CD4-positive, alpha-beta T cell (primary cell): ENCODE results near the gene ALDOA. TPM values are rescaled to one million over a fixed set of nuclear protein-coding genes. Genes with fewer than 3 reads are reported as not detected.

Experiments used
- ATAC-seq: fragments of 200-7000 bp; cut with Tn5 transposase; one replicate; pipeline ENCODE4 v1.10.0; 2022; ENCODE audit warnings: mild to moderate bottlenecking; ENCODE audit not compliant: poor library complexity
- CTCF ChIA-PET: fragments of 350-600 bp; sonication (Branson Sonifier 250); formaldehyde crosslinking; loops from one replicate; lab custom pipeline; 2021; ENCODE audit warnings: antibody characterized with exemption, inconsistent platforms; lab: Charles Lee
- POLR2A ChIA-PET: fragments of 350-600 bp; sonication (Branson Sonifier 250); formaldehyde crosslinking; loops from one replicate; lab custom pipeline; 2021; ENCODE audit warnings: antibody characterized with exemption, inconsistent platforms; lab: Charles Lee
- DNase-seq, 14 experiments: peaks; one replicate each; pipeline ENCODE4 v3.0.0-alpha.2; 2013 to 2020; ENCODE audit warnings: mixed read lengths in 2 of 14
- H3K27ac ChIP-seq, 2 donors: one replicate each; pipeline versions ENCODE4 v1.5.1 to v1.7.0; 2013; ENCODE audit warnings: low read length in 2 of 2, low read depth in 1 of 2, mild to moderate bottlenecking in 1 of 2
- H3K27me3 ChIP-seq, 2 experiments: 1 replicate in 1 of 2; 2 replicates in 1 of 2; pipeline versions ENCODE4 v1.6.1 to v1.7.0; 2013; ENCODE audit warnings: low read length in 2 of 2, control low read depth in 1 of 2, mild to moderate bottlenecking in 1 of 2, moderate library complexity in 1 of 2; ENCODE audit not compliant: insufficient read depth in 2 of 2, control insufficient read depth in 1 of 2
- H3K36me3 ChIP-seq: one replicate; pipeline ENCODE4 v1.6.1; 2013; ENCODE audit warnings: low read length, control low read depth; ENCODE audit not compliant: insufficient read depth
- H3K4me1 ChIP-seq: one replicate; pipeline ENCODE4 v1.6.1; 2013; ENCODE audit warnings: low read length, control low read depth; ENCODE audit not compliant: insufficient read depth
- H3K4me3 ChIP-seq: one replicate; pipeline ENCODE4 v1.5.1; 2013; ENCODE audit warnings: mild to moderate bottlenecking, low read length, moderate library complexity
- H3K9me3 ChIP-seq, 2 experiments: 1 replicate in 1 of 2; 2 replicates in 1 of 2; pipeline versions ENCODE4 v1.6.1 to v1.7.0; 2013; ENCODE audit warnings: low read length in 2 of 2, mild to moderate bottlenecking in 2 of 2, control low read depth in 1 of 2, moderate library complexity in 1 of 2; ENCODE audit not compliant: control insufficient read depth in 1 of 2, insufficient read depth in 1 of 2
- H3K27ac Mint-ChIP-seq: one replicate; pipeline ENCODE4 v1.8.0; 2020; ENCODE audit warnings: mixed read lengths
- H3K27me3 Mint-ChIP-seq: one replicate; pipeline ENCODE4 v1.8.0; 2021; ENCODE audit warnings: mixed read lengths
- H3K36me3 Mint-ChIP-seq: one replicate; pipeline ENCODE4 v1.8.0; 2021; ENCODE audit warnings: low read depth, mixed read lengths
- H3K4me1 Mint-ChIP-seq: one replicate; pipeline ENCODE4 v1.8.0; 2021; ENCODE audit warnings: low read depth, mixed read lengths
- H3K4me3 Mint-ChIP-seq: one replicate; pipeline ENCODE4 v1.8.0; 2020; ENCODE audit warnings: mild to moderate bottlenecking, mixed read lengths
- H3K9me3 Mint-ChIP-seq: one replicate; pipeline ENCODE4 v1.8.0; 2020; ENCODE audit warnings: mixed read lengths
- intact Hi-C, 2 experiments: fragments of 100-400 bp; cut with DNase I in 1 of 2; cut with micrococcal nuclease in 1 of 2; formaldehyde crosslinking; loops; one replicate each; pipeline versions ENCODE4 v1.15.1 to v1.9.0; 2023 to 2025; cut with DNase I, micrococcal nuclease
- total RNA-seq, 174 experiments: library from RNA in 2 of 174; stranded (reverse) in 2 of 174; gene quantifications; one replicate each; pipeline ENCODE4 v1.2.3 and lab custom pipeline; 2021 to 2026
- TF ChIP-seq, protein P1 (sequence below): fragments of 200-600 bp; IDR thresholded peaks from one replicate; pipeline ENCODE4 v1.8.0; 2022; ENCODE audit warnings: antibody characterized with exemption, mild to moderate bottlenecking

ALDOA gene
- total RNA-seq, 2 experiments from 2014 or later = 390 to 396 TPM

GRCh38 chr16:30079480-30079879 is 13.9 kb downstream of the ALDOA start:
- H3K4me3 ChIP-seq = no peak overlapping the region
- H3K27me3 ChIP-seq = no peaks in the 10 kb centered on the region
- H3K9me3 Mint-ChIP-seq = no peaks in the 10 kb centered on the region
- TF ChIP-seq, protein P1, sequence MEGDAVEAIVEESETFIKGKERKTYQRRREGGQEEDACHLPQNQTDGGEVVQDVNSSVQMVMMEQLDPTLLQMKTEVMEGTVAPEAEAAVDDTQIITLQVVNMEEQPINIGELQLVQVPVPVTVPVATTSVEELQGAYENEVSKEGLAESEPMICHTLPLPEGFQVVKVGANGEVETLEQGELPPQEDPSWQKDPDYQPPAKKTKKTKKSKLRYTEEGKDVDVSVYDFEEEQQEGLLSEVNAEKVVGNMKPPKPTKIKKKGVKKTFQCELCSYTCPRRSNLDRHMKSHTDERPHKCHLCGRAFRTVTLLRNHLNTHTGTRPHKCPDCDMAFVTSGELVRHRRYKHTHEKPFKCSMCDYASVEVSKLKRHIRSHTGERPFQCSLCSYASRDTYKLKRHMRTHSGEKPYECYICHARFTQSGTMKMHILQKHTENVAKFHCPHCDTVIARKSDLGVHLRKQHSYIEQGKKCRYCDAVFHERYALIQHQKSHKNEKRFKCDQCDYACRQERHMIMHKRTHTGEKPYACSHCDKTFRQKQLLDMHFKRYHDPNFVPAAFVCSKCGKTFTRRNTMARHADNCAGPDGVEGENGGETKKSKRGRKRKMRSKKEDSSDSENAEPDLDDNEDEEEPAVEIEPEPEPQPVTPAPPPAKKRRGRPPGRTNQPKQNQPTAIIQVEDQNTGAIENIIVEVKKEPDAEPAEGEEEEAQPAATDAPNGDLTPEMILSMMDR = no peak
- H3K4me1 Mint-ChIP-seq = peaks cover 39% of the 10 kb centered on the region
- ChIA-PET POLR2A (interaction anchor here (0.8 to 6.1 kb wide), 4 partner anchors 11 to 338 kb away, joined by 4 to 73 read pairs (median 6); partner anchors contain the start of genes ALDOA and TBX6), CTCF (no interaction called here)
- H3K27ac ChIP-seq = no peak overlapping the region
- H3K9me3 ChIP-seq = no peaks in the 10 kb centered on the region
- H3K36me3 ChIP-seq = peaks cover 62% of the 10 kb centered on the region
- H3K27ac Mint-ChIP-seq = no peak overlapping the region
- no peak overlapping the region for H3K4me3 Mint-ChIP-seq
- peaks cover 79% of the 10 kb centered on the region for H3K36me3 Mint-ChIP-seq
- H3K4me1 ChIP-seq = peaks cover 38% of the 10 kb centered on the region
- no peak for ATAC-seq
- no peaks in the 10 kb centered on the region for H3K27me3 Mint-ChIP-seq
- no peak for DNase-seq
- intact Hi-C loops = loop anchor here in 1 of 2 experiments (10.0 kb wide), 1 partner anchor 425 kb away; no protein-coding TSS in a partner anchor

GRCh38 chr16:30082545-30083090 is 17.1 kb downstream of the ALDOA start:
- Mint-ChIP-seq H3K4me3 (no peak overlapping the region), H3K9me3 (no peaks in the 10 kb centered on the region), H3K4me1 (peaks cover 11% of the 10 kb centered on the region), H3K27ac (no peak overlapping the region), H3K36me3 (peaks cover 65% of the 10 kb centered on the region), H3K27me3 (no peaks in the 10 kb centered on the region)
- CTCF ChIA-PET = no interaction called here
- intact Hi-C loops = no loop called here
- Histone ChIP-seq H3K27ac (no peak overlapping the region), H3K36me3 (peaks cover 71% of the 10 kb centered on the region), H3K4me3 (no peak overlapping the region), H3K27me3 (no peaks in the 10 kb centered on the region), H3K4me1 (peaks cover 13% of the 10 kb centered on the region), H3K9me3 (peaks cover 0 to 3% of the 10 kb centered on the region in 2 experiments)
- DNase-seq (no peak), ATAC-seq (no peak)
- TF ChIP-seq, protein P1 = no peak
- POLR2A ChIA-PET = no interaction called here

DNA sequence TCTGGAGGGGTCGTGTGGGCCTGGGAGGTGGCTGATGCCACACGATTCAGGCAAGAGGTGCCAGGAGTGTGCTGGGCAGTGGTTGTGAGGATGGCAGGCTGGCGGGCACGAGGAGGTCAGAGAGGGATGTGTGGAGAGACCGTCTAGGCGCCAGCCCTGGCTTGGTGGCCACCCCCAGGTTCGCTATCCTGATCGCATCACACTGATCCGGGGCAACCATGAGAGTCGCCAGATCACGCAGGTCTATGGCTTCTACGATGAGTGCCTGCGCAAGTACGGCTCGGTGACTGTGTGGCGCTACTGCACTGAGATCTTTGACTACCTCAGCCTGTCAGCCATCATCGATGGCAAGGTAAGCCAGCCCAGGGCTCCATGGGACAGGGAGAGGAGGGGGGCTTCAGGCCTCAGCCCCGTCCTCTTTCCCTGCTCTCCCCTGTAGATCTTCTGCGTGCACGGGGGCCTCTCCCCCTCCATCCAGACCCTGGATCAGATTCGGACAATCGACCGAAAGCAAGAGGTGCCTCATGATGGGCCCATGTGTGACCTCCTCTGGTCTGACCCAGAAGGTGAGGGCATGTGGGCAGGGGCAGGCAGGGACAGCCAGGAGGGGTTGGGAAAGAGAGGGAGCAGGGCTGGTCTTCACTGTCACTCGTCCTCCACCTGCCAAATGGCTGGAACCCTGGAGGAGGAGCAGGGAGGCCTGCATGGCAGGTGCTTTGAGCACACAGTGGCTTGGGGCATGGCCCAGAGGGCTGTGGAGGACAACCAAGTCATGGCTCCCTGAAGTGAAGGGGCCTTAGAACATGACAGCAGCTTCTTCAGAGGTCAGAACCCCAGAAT is 17.9 kb downstream of the ALDOA start:
- no peak for ATAC-seq
- peaks cover 6% of the 10 kb centered on the region for H3K4me1 Mint-ChIP-seq

More for the DNA sequence above, 17.9 kb downstream of the ALDOA start:
- POLR2A ChIA-PET = no interaction called here
- TF ChIP-seq, protein P1 = no peak
- intact Hi-C loops = no loop called here
- CTCF ChIA-PET = no interaction called here
- no peaks in the 10 kb centered on the region for H3K9me3 Mint-ChIP-seq
- H3K27me3 Mint-ChIP-seq = no peaks in the 10 kb centered on the region
- Histone ChIP-seq H3K4me3 (no peak overlapping the region), H3K27ac (no peak overlapping the region), H3K9me3 (peaks cover 0 to 3% of the 10 kb centered on the region in 2 experiments), H3K36me3 (peaks cover 63% of the 10 kb centered on the region), H3K27me3 (no peaks in the 10 kb centered on the region), H3K4me1 (peaks cover 5% of the 10 kb centered on the region)
- no peak for DNase-seq
- H3K27ac Mint-ChIP-seq = no peak overlapping the region
- H3K36me3 Mint-ChIP-seq = peaks cover 58% of the 10 kb centered on the region
- no peak overlapping the region for H3K4me3 Mint-ChIP-seq
